ENCODE results near the gene SNAPIN. TPM values are rescaled to one million over a fixed set of nuclear protein-coding genes. Genes with fewer than 3 reads are reported as not detected.
A peak's percentile ranks its signal among the peaks of the same experiment; 100 is the strongest.

The SNAPIN gene
- polyA plus RNA-seq, 3 donors: 30.7 to 141 (median 135) TPM

DNA sequence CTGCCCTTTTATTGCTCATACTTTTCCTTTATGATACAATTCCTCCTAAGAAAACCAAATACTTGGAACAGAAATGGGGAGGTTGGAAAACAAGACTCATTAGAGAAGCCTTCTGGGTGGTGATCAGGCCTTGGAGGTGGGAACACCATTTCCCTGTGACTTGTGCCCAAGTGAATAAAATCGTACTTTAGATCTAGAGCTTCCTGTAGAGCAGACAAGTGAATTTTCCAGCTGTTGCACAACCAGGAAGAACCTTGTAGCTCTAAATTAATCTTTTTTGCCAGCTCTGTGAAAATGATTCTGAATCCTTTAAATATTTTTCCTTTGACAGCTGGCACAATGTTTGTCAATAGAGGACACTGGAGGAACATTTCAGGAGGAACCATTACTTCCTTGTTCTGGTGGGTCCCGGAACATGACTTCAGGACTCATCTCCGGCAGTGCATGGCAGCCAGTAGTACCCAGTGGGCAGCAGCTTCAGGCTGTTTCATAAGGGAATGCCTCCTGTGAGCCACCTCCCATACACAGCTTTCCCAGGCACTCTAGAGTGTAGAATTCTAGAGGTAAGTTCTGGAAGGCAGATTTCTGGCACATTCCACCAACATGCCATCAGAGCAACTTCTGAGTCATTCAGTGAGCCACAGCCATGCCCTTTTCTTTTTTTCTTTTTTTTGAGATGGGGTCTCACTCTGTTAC lies 5.5 kb upstream of the SNAPIN start:
- Histone ChIP-seq H3K4me3 (replicated peaks in 1 of 3; ENCODE audit: low read depth in 2 of 3, low read length in 3 of 3) (peak overlapping the region in 1 of 3 experiments; percentile 34), H3K9me3 (replicated peaks in 1 of 2; ENCODE audit: control insufficient read depth in 1 of 2, insufficient read depth in 1 of 2, low read length in 2 of 2) (no peaks in the 10 kb centered on the region), H3K27me3 (ENCODE audit: control insufficient read depth in 2 of 2, insufficient read depth in 2 of 2, low read length in 2 of 2) (no peaks in the 10 kb centered on the region), H3K79me2 (ENCODE audit: insufficient read depth, low read length) (no peaks in the 10 kb centered on the region), H3K9ac (ENCODE audit: insufficient read depth, low read length, poor library complexity, severe bottlenecking) (no peak overlapping the region), H4K20me1 (ENCODE audit: insufficient read depth, low read length) (no peaks in the 10 kb centered on the region), H3K4me1 (ENCODE audit: control insufficient read depth in 1 of 2, insufficient read depth in 2 of 2, low read length in 2 of 2) (peaks cover 14 to 17% of the 10 kb centered on the region in 2 donors), H2AFZ (ENCODE audit: insufficient read depth, low read depth, low read length, poor library complexity, severe bottlenecking) (peak overlapping the region; percentile 78), H3K27ac (ENCODE audit: low read depth in 1 of 2, low read length in 2 of 2) (peak overlapping the region; percentile 41 to 66), H3K4me2 (replicated peaks; ENCODE audit: extremely low read depth, low read length, poor library complexity, severe bottlenecking) (peak overlapping the region; percentile 47), H3K36me3 (replicated peaks in 1 of 2; ENCODE audit: control insufficient read depth in 1 of 2, insufficient read depth in 2 of 2, low read length in 2 of 2) (no peaks in the 10 kb centered on the region)
- TF ChIP-seq, protein P1, sequence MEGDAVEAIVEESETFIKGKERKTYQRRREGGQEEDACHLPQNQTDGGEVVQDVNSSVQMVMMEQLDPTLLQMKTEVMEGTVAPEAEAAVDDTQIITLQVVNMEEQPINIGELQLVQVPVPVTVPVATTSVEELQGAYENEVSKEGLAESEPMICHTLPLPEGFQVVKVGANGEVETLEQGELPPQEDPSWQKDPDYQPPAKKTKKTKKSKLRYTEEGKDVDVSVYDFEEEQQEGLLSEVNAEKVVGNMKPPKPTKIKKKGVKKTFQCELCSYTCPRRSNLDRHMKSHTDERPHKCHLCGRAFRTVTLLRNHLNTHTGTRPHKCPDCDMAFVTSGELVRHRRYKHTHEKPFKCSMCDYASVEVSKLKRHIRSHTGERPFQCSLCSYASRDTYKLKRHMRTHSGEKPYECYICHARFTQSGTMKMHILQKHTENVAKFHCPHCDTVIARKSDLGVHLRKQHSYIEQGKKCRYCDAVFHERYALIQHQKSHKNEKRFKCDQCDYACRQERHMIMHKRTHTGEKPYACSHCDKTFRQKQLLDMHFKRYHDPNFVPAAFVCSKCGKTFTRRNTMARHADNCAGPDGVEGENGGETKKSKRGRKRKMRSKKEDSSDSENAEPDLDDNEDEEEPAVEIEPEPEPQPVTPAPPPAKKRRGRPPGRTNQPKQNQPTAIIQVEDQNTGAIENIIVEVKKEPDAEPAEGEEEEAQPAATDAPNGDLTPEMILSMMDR (IDR thresholded peaks at IDR 0.05): no peak
- peak overlapping the region in 1 of 2 donors; percentile 59 for H3K4me3 Mint-ChIP-seq
- peak overlapping the region; percentile 24 to 85 (median 82) for H3K27ac Mint-ChIP-seq
- H3K4me1 Mint-ChIP-seq: peaks cover 17% of the 10 kb centered on the region
- peaks cover 0 to 1% of the 10 kb centered on the region in 2 donors for H3K36me3 Mint-ChIP-seq
- WGBS (ENCODE audit: insufficient coverage): 0% methylated on average over 2 of the region's 3 CpGs
- peak in 2 of 3 donors; percentile 60 to 63 for DNase-seq
- no peaks in the 10 kb centered on the region for H3K9me3 Mint-ChIP-seq
- intact Hi-C loops (cut with micrococcal nuclease): no loop called here
- H3K27me3 Mint-ChIP-seq (ENCODE audit: low read depth in 3 of 3): peaks cover 0 to 2% (median 2%) of the 10 kb centered on the region in 3 donors

DNA sequence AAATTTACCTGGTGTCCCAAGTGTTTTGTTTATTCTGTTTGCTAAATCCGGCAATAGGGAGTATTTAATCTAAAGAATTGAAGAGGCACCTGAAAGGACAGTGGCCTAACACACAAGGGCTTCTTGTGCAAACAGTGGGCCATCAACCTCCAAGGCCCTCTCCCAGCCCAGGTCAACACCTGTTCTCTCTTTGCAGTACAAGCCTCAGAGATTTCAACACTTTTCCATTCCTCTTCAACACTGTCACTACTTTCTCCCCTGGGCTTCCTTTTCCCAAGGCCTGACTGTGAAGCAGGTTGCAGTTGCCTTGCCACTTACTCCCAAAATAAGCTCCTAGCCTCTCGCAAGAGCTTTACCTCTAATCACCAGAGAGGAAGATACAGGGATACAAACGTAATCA lies 3.2 kb upstream of the SNAPIN start:
- H3K79me2 ChIP-seq (ENCODE audit: insufficient read depth, low read length): peaks cover 17% of the 10 kb centered on the region
- H3K27ac Mint-ChIP-seq: no peak overlapping the region
- no peak overlapping the region for H3K4me2 ChIP-seq (replicated peaks; ENCODE audit: extremely low read depth, low read length, poor library complexity, severe bottlenecking)
- no peak overlapping the region for H3K9ac ChIP-seq (ENCODE audit: insufficient read depth, low read length, poor library complexity, severe bottlenecking)
- H3K36me3 ChIP-seq (replicated peaks in 1 of 2; ENCODE audit: control insufficient read depth in 1 of 2, insufficient read depth in 2 of 2, low read length in 2 of 2): peaks cover 3 to 7% of the 10 kb centered on the region in 2 donors
- H3K4me1 Mint-ChIP-seq: peaks cover 23% of the 10 kb centered on the region
- TF ChIP-seq, protein P1 (IDR thresholded peaks at IDR 0.05): no peak
- H3K4me3 ChIP-seq (replicated peaks in 1 of 3; ENCODE audit: low read depth in 2 of 3, low read length in 3 of 3): no peak overlapping the region
- H3K27me3 ChIP-seq (ENCODE audit: control insufficient read depth in 2 of 2, insufficient read depth in 2 of 2, low read length in 2 of 2): no peaks in the 10 kb centered on the region
- H3K9me3 Mint-ChIP-seq: no peaks in the 10 kb centered on the region
- no peak for DNase-seq
- WGBS (ENCODE audit: insufficient coverage): no CpG with 5 or more reads among the region's 3 CpGs
- H3K36me3 Mint-ChIP-seq: peaks cover 1 to 6% of the 10 kb centered on the region in 2 donors
- no peak overlapping the region for H2AFZ ChIP-seq (ENCODE audit: insufficient read depth, low read depth, low read length, poor library complexity, severe bottlenecking)
- peaks cover 0 to 2% (median 0%) of the 10 kb centered on the region in 3 donors for H3K27me3 Mint-ChIP-seq (ENCODE audit: low read depth in 3 of 3)
- H3K9me3 ChIP-seq (replicated peaks in 1 of 2; ENCODE audit: control insufficient read depth in 1 of 2, insufficient read depth in 1 of 2, low read length in 2 of 2): no peaks in the 10 kb centered on the region
- peaks cover 24 to 30% of the 10 kb centered on the region in 2 donors for H3K4me1 ChIP-seq (ENCODE audit: control insufficient read depth in 1 of 2, insufficient read depth in 2 of 2, low read length in 2 of 2)
- no peak overlapping the region for H3K4me3 Mint-ChIP-seq
- intact Hi-C loops (cut with micrococcal nuclease): no loop called here
- H3K27ac ChIP-seq (ENCODE audit: low read depth in 1 of 2, low read length in 2 of 2): no peak overlapping the region
- peaks cover 11% of the 10 kb centered on the region for H4K20me1 ChIP-seq (ENCODE audit: insufficient read depth, low read length)
